ENCODE data around the gene PIP4K2A.

Gene PIP4K2A

GRCh38 chr10:22620140-22620857, 94.1 kb downstream of the PIP4K2A start:
- no peak for DNase-seq (ENCODE audit: low read depth in 2 of 2)

GRCh38 chr10:22619101-22619500, 95.3 kb downstream of the PIP4K2A start:
- no peak for DNase-seq (ENCODE audit: low read depth in 2 of 2)

- DNase-seq (ENCODE audit: low read depth in 2 of 2) = no peak
Observed at GRCh38 chr10:22618078-22618785, 96.1 kb downstream of the PIP4K2A start.

DNA sequence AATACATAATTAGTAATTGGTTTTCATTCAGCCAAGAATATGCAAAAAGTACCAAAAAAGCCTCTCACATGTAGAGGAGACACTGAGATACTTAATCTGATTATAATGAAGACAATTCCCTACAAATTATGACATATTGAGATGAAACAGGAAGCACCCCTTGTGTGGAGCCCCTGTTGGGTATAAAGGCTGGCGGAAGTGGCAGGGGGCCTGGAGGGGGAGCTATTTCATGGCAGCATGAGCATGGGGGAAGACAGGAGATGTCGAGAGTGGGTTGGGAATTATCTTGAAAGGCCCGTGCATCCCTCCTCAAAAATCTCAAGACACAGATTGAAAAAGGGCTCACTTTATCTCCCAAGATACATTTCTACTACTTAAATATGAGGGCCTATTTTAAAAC, 96.9 kb downstream of the PIP4K2A start:
- DNase-seq (ENCODE audit: low read depth in 2 of 2) = no peak

DNA sequence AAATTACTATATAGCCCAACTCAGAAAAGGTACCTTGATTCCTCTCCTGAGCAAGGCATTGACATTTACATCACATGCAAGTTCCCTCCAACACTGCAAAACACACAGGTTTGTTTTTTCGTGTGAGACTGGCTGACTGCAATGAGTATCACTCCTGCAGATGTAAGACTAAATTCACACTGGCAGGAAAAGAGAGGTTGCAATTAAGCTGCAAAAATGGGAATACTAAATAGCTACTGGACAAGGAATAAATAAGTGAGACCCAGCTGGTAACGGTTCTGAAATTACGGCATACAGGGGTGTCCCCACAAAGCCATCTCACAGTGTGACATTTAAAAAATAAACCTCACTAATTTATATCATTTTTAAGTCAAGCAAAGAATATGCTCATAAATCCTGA, 97.3 kb downstream of the PIP4K2A start:
- DNase-seq (ENCODE audit: low read depth in 2 of 2) = no peak

- no peak for DNase-seq (ENCODE audit: low read depth in 2 of 2)
Observed at GRCh38 chr10:22615819-22616499, 98.4 kb downstream of the PIP4K2A start.

GRCh38 chr10:22615101-22615500, 99.3 kb downstream of the PIP4K2A start:
- DNase-seq (ENCODE audit: low read depth in 2 of 2) = no peak

- no peak for DNase-seq (ENCODE audit: low read depth in 2 of 2)
Observed at GRCh38 chr10:22613011-22613410, 101.4 kb downstream of the PIP4K2A start.

GRCh38 chr10:22612318-22612717, 102.1 kb downstream of the PIP4K2A start:
- no peak for DNase-seq (ENCODE audit: low read depth in 2 of 2)

GRCh38 chr10:22611425-22612115, 102.8 kb downstream of the PIP4K2A start:
- DNase-seq (ENCODE audit: low read depth in 2 of 2) = no peak

DNA sequence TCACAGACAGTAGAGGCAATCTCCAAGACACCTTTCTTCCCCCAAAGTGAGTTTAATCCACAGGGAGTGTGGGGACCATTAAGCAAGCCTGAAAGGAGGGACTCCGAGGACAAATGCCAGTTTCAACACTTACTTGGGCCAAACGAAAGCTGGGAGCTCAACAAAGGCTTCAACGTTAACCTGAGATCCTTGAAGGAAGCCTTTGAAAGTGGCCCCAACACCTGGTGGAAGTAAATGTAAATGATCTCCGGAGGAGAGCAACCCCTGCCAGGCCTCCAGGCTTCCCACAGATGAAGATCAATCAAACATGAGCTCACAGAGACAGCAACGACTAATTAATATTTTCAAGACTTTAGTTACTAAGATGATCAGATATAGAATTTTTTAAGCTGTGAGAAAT, 103.8 kb downstream of the PIP4K2A start:
- DNase-seq (ENCODE audit: low read depth in 2 of 2) = no peak

- DNase-seq (ENCODE audit: low read depth in 2 of 2) = no peak
Observed at GRCh38 chr10:22609719-22610465, 104.5 kb downstream of the PIP4K2A start.

DNA sequence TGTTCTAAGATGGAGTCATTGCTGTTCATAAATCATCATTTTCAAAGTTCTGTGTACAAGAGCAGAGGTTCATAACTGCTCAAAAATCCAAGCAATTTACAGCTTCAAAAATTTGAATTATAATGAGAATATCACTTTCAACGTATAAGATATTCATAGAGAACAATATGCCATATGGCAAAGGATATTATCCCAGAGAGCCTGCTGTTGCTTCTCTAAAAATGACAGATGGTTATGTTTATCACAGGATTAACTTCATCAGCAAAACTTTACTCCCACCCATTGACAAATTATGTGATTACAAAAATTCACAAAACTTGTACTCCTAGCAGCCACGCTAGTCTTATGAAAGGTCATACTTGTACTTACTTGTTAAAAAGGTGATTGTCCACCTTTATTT, 105.1 kb downstream of the PIP4K2A start:
- DNase-seq (ENCODE audit: low read depth in 2 of 2) = no peak

DNA sequence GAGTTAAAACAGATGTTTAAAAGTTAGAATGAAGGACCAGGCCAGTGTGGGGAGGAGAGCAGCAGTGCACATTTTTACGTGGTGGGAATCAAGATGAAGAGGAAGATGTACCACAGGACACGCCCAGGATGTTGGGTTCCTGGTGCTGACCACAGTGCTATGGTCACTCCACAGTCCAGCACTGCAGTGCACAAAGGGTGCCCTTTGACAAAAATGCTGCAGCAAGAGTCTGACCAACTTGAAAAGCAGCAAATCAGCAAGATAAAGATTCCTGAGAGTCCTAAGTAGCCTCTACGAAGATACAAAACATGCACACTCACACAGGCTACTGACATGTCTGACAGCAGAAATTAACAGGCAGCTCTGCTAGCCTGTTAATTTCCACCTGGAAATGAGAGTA, 107.1 kb downstream of the PIP4K2A start:
- no peak for DNase-seq (ENCODE audit: low read depth in 2 of 2)

- DNase-seq (ENCODE audit: low read depth in 2 of 2) = no peak
Observed at GRCh38 chr10:22606164-22606614, 108.2 kb downstream of the PIP4K2A start.

- no peak for DNase-seq (ENCODE audit: low read depth in 2 of 2)
Observed at GRCh38 chr10:22605168-22605567, 109.2 kb downstream of the PIP4K2A start.

DNA sequence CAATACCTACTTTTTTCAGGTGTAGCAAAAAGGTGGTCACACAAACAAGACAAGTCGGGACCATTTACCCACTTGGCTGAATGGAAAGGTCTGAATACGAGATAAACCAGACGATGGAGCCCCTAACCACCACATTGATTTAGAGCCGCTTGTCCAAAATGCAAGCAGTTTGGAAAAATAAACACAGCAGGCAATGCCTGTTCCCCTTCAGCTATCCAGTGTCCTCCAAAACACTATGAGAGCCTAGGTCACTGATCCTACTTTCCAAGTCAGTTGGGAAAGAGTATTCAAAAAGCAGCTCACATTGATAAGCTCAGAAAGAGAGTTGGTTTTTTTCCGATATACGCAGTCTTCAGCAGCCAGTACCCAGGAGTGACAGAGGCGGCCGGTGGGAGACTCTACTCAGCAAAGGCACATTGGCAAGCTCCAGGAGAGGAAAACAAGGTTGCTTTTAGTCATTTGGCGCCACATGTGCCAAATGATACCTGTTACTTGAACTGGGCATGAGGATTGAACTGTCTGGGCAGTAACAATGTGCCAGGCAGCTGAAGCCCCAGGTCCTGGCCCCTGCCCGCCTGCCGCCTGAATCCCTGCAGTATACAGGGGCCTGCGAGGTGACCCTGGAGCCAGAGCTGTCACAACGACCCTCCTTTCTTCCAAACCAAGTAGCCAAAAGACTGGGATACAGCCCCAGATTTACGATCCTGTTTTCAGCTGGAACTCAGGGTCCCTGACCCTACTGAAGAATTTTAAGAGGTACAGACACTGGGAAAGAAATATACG, 109.8 kb downstream of the PIP4K2A start:
- DNase-seq (ENCODE audit: low read depth in 2 of 2) = no peak

DNA sequence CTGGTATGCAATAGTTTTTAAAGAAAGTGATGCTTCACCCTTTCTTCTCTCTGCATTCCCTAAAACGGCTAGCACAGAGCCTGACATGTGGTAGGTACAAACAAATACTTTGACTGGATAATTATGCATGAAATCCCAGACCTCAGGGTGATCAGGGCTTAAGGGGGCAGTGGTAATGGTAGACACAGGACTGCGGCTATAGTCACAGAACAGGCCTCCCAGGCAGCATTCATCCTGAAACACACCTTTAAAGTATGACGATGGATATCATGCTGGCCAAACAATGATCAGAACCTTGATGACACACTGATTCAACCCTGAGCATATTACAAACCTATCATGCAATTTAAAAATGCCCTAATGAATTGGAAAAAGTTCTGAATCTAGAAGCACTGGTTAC, 110.8 kb downstream of the PIP4K2A start:
- no peak for DNase-seq (ENCODE audit: low read depth in 2 of 2)

DNA sequence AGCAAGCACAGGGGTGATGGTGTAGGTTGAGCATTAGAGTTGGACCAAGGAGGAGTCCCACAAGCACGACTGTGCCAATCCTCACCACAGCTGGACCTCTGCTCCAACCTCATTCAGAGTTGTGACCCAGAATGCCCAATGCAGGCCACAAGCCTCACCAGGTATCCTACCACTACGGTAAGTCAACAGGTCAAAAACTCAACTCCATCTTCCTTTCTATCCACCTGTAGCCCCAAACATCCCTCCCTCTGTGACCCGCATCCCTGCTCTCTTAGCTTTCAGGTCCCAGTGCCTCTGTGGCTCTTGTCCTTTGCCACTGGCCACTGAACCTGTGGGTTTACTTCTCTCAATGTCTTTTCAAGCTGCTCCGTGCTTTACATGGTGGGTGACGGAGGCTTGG, 112.8 kb downstream of the PIP4K2A start:
- no peak for DNase-seq (ENCODE audit: low read depth in 2 of 2)

DNA sequence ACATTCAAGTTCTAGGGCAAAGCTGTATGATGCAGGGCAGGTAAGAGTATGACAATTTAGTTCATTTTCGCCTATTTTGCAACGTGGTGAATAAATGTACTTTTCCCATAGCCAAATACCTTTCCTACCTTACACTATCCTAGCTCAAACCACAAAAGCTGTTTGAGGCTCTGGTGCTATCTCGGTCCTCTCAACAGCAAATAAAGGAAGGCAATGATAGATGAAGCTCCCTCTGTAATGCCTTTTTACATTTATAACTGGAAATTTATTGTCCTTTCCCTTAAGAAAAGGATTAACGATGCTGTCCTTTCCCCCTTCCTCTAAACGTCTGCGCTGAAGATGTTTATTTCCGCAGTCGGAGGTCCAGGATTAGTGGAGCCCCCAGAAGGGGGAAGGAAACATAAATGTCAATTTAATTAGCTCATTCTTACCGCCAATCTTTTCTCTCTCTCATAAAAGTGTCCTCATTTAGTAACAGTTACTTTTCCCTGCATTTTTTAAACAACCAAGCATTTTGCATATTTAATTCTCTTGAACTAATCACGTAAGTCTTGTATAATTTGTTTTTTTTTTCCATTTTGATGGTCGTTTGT, 114.6 kb downstream of the PIP4K2A start:
- no peak for DNase-seq (ENCODE audit: low read depth in 2 of 2)

Measured in stimulated activated CD8-positive, alpha-beta memory T cell treated with anti-CD3 and anti-CD28 coated beads, Interleukin-2, amount 100 ng/mL, for 48 hours (primary cell).